HEK293 (cell line): ENCODE results near the gene REG3A.

Source experiments
- AEBP2 ChIP-seq: fragments of 450-650 bp; formaldehyde crosslinking; IDR thresholded peaks from 2 replicates; pipeline ENCODE4 v1.5.1; 2016; ENCODE audit warnings: missing biosample characterization, missing genetic modification characterization, borderline replicate concordance
- GLIS2 ChIP-seq: fragments of 450-650 bp; formaldehyde crosslinking; IDR thresholded peaks from 2 replicates; pipeline ENCODE4 v1.5.1; 2016; ENCODE audit warnings: missing biosample characterization, missing genetic modification characterization
- HOXA7 ChIP-seq: sonication (generic); formaldehyde crosslinking; IDR thresholded peaks from 2 replicates; pipeline ENCODE4 v1.8.1; 2022; ENCODE audit warnings: missing genetic modification reagents, borderline replicate concordance
- HOXC10 ChIP-seq: sonication (generic); formaldehyde crosslinking; IDR thresholded peaks from 2 replicates; pipeline ENCODE4 v1.8.1; 2023; ENCODE audit warnings: mild to moderate bottlenecking, missing genetic modification reagents
- SALL2 ChIP-seq: fragments of 450-650 bp; formaldehyde crosslinking; IDR thresholded peaks from 2 replicates; pipeline ENCODE4 v1.5.0; 2017; ENCODE audit warnings: missing biosample characterization, mild to moderate bottlenecking, missing genetic modification characterization, borderline replicate concordance
- ZBTB1 ChIP-seq: fragments of 450-650 bp; formaldehyde crosslinking; IDR thresholded peaks from 2 replicates; pipeline ENCODE4 v1.5.1; 2016; ENCODE audit warnings: missing biosample characterization, missing genetic modification characterization
- ZBTB26 ChIP-seq: fragments of 450-650 bp; formaldehyde crosslinking; optimal IDR thresholded peaks from 2 replicates; pipeline ENCODE3; 2016; ENCODE audit warnings: missing biosample characterization, mild to moderate bottlenecking, missing genetic modification characterization
- ZNF155 ChIP-seq: fragments of 450-650 bp; formaldehyde crosslinking; IDR thresholded peaks from 2 replicates; pipeline ENCODE4 v1.5.1; 2016; ENCODE audit warnings: missing biosample characterization, missing genetic modification characterization
- ZNF19 ChIP-seq: fragments of 450-650 bp; formaldehyde crosslinking; IDR thresholded peaks from 2 replicates; pipeline ENCODE4; 2016; ENCODE audit warnings: missing biosample characterization, missing genetic modification characterization, low read depth
- ZNF776 ChIP-seq: fragments of 450-650 bp; formaldehyde crosslinking; IDR thresholded peaks from 2 replicates; pipeline ENCODE4 v1.5.0; 2017; ENCODE audit warnings: missing biosample characterization, missing genetic modification characterization, borderline replicate concordance
- TF ChIP-seq, protein P1 (sequence below): fragments of 450-650 bp; formaldehyde crosslinking; IDR thresholded peaks from 2 replicates; pipeline ENCODE4 v1.5.1; 2016; ENCODE audit warnings: missing biosample characterization, missing genetic modification characterization

DNA sequence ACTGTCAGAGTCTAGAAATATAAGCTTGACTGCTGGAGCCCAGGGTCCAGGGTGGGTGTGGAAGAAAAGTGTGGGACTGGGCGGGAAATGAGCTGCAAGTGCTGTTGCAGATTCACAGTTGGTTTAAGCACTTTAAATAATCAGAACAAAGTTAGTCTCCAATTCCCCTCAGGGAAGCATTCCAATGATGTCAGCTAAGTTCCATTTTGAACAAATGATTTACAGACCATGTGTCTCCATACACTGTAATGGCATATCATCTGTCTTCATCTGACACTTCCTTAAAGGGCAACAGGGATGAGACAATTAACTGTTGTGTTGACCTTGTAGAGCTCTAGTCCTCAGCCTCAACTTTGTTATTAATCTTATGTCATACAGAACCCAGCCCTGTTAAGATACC is 31.5 kb upstream of the REG3A start:
- TF ChIP-seq, protein P1, sequence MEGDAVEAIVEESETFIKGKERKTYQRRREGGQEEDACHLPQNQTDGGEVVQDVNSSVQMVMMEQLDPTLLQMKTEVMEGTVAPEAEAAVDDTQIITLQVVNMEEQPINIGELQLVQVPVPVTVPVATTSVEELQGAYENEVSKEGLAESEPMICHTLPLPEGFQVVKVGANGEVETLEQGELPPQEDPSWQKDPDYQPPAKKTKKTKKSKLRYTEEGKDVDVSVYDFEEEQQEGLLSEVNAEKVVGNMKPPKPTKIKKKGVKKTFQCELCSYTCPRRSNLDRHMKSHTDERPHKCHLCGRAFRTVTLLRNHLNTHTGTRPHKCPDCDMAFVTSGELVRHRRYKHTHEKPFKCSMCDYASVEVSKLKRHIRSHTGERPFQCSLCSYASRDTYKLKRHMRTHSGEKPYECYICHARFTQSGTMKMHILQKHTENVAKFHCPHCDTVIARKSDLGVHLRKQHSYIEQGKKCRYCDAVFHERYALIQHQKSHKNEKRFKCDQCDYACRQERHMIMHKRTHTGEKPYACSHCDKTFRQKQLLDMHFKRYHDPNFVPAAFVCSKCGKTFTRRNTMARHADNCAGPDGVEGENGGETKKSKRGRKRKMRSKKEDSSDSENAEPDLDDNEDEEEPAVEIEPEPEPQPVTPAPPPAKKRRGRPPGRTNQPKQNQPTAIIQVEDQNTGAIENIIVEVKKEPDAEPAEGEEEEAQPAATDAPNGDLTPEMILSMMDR (tag by site-specific recombination): no peak
- no peak for TF ChIP-seq HOXC10 (CRISPR knock-in tag)
- TF ChIP-seq ZNF19 (tag by site-specific recombination): no peak
- TF ChIP-seq ZNF155 (tag by site-specific recombination): no peak
- TF ChIP-seq AEBP2 (tag by site-specific recombination): no peak
- TF ChIP-seq ZBTB26 (tag by site-specific recombination): no peak
- no peak for TF ChIP-seq ZNF776 (tag by site-specific recombination)
- TF ChIP-seq SALL2 (tag by site-specific recombination): no peak
- no peak for TF ChIP-seq GLIS2 (tag by site-specific recombination)
- TF ChIP-seq ZBTB1 (tag by site-specific recombination): no peak
- TF ChIP-seq HOXA7 (CRISPR knock-in tag): no peak
